ENCODE data around the gene ADAM15. TPM values are rescaled to one million over a fixed set of nuclear protein-coding genes. Genes with fewer than 3 reads are reported as not detected.
A peak's percentile ranks its signal among the peaks of the same experiment; 100 is the strongest.

Gene ADAM15
- total RNA-seq, 1 experiment from 2014 or later: 30.6 TPM

DNA sequence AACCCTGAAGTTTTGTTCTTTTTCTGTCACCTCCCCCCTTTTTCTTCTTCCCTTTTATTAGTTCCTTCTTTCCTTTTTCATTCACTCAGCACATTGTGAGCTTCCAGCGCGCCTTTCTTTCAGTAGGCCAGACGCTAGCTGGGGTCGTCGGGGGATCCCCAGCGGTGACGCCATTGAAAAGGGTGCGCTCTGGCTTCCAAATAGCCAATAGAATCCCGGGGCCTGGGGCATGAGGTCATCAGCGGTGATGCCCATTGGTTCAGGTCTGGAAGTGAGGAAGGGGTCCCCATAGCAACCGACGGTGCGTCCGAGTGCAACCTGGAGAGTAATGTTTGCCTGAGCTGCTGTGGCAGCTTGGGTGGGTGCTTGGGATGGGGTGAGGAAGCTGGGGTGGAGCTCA lies 20.6 kb downstream of the ADAM15 start:
- Mint-ChIP-seq H3K9me3 (no peaks in the 10 kb centered on the region), H3K36me3 (ENCODE audit: insufficient read depth in 1 of 3, low read depth in 3 of 3) (peaks cover 9 to 23% (median 22%) of the 10 kb centered on the region in 3 experiments), H3K4me3 (peak overlapping the region; percentile 58 to 79), H3K27ac (peak overlapping the region in 2 of 3 experiments; percentile 71 to 76; a peak in 5 of 7 replicates), H3K27me3 (ENCODE audit: low read depth) (peaks cover 43% of the 10 kb centered on the region), H3K4me1 (peaks cover 33 to 44% of the 10 kb centered on the region in 2 experiments)
- Histone ChIP-seq H3K23me2 (ENCODE audit: insufficient read length, low read depth, low read length, poor library complexity, severe bottlenecking) (peaks cover 9% of the 10 kb centered on the region), H3T11ph (ENCODE audit: low read length) (no peak overlapping the region), H3K79me1 (ENCODE audit: insufficient read depth, low read depth, low read length, poor library complexity, severe bottlenecking) (no peaks in the 10 kb centered on the region), H3K14ac (ENCODE audit: insufficient read depth, low read length) (no peak overlapping the region), H2BK5ac (ENCODE audit: insufficient read length, low read length) (no peak overlapping the region), H2AK5ac (ENCODE audit: insufficient read length, low read length) (no peak overlapping the region), H3K4me1 (ENCODE audit: insufficient read depth, low read length) (peaks cover 3% of the 10 kb centered on the region; the same call in 1 of the 2 replicates), H2BK120ac (ENCODE audit: low read depth, low read length, poor library complexity, severe bottlenecking) (no peak overlapping the region), H4K5ac (ENCODE audit: insufficient read length, low read depth, low read length) (no peak overlapping the region), H3K79me2 (ENCODE audit: insufficient read depth, low read length) (no peaks in the 10 kb centered on the region), H2BK15ac (ENCODE audit: low read depth, low read length) (no peak overlapping the region), H3K4me2 (ENCODE audit: insufficient read depth, insufficient read length, low read length) (peak overlapping the region; percentile 75), H4K20me1 (ENCODE audit: control insufficient read depth, insufficient read depth, insufficient read length) (no peaks in the 10 kb centered on the region), H3K9ac (ENCODE audit: extremely low read depth, insufficient read length, low read length) (no peak overlapping the region), H2BK12ac (ENCODE audit: insufficient read length, low read depth, low read length) (no peak overlapping the region), H3K27ac (ENCODE audit: insufficient read length, low read depth, low read length) (no peak overlapping the region), H3K23ac (ENCODE audit: insufficient read length, low read depth, low read length) (no peak overlapping the region), H2AFZ (ENCODE audit: low read length) (no peak overlapping the region), H3K4ac (ENCODE audit: low read depth, low read length) (no peak overlapping the region), H3K18ac (ENCODE audit: insufficient read length, low read depth, low read length) (no peak overlapping the region), H2BK20ac (ENCODE audit: low read depth, low read length, poor library complexity, severe bottlenecking) (no peak overlapping the region), H3K27me3 (ENCODE audit: insufficient read depth, low read length) (no peaks in the 10 kb centered on the region; the same call in 1 of the 2 replicates), H3K56ac (ENCODE audit: insufficient read length, low read depth, low read length) (no peak overlapping the region), H4K91ac (ENCODE audit: insufficient read length, low read depth, low read length) (no peak overlapping the region), H3K9me3 (ENCODE audit: control insufficient read depth, low read depth, low read length) (no peaks in the 10 kb centered on the region), H4K8ac (replicated peaks; ENCODE audit: insufficient read length, low read depth, low read length) (no peak overlapping the region)
- WGBS (ENCODE audit: extremely low coverage, insufficient read length, low lambda C conversion rate): no CpG with 5 or more reads among the region's 14 CpGs
- TF ChIP-seq, protein P1, sequence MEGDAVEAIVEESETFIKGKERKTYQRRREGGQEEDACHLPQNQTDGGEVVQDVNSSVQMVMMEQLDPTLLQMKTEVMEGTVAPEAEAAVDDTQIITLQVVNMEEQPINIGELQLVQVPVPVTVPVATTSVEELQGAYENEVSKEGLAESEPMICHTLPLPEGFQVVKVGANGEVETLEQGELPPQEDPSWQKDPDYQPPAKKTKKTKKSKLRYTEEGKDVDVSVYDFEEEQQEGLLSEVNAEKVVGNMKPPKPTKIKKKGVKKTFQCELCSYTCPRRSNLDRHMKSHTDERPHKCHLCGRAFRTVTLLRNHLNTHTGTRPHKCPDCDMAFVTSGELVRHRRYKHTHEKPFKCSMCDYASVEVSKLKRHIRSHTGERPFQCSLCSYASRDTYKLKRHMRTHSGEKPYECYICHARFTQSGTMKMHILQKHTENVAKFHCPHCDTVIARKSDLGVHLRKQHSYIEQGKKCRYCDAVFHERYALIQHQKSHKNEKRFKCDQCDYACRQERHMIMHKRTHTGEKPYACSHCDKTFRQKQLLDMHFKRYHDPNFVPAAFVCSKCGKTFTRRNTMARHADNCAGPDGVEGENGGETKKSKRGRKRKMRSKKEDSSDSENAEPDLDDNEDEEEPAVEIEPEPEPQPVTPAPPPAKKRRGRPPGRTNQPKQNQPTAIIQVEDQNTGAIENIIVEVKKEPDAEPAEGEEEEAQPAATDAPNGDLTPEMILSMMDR (conservative IDR thresholded peaks at IDR 0.05): no peak
- DNase-seq: peak; percentile 91
